ENCODE data around the gene PLEKHG2. TPM values are rescaled to one million over a fixed set of nuclear protein-coding genes. Genes with fewer than 3 reads are reported as not detected.

The PLEKHG2 gene
- total RNA-seq, 1 donor from 2014 or later: 135 TPM

- Mint-ChIP-seq H3K27ac (ENCODE audit: unreplicated experiment) (no peak overlapping the region), H3K4me1 (peaks cover 44% of the 10 kb centered on the region), H3K27me3 (ENCODE audit: low read depth) (peaks cover 12% of the 10 kb centered on the region), H3K4me3 (peak overlapping the region; percentile 100), H3K9me3 (no peaks in the 10 kb centered on the region), H3K36me3 (ENCODE audit: low read depth) (peaks cover 17% of the 10 kb centered on the region)
- TF ChIP-seq, protein P1, sequence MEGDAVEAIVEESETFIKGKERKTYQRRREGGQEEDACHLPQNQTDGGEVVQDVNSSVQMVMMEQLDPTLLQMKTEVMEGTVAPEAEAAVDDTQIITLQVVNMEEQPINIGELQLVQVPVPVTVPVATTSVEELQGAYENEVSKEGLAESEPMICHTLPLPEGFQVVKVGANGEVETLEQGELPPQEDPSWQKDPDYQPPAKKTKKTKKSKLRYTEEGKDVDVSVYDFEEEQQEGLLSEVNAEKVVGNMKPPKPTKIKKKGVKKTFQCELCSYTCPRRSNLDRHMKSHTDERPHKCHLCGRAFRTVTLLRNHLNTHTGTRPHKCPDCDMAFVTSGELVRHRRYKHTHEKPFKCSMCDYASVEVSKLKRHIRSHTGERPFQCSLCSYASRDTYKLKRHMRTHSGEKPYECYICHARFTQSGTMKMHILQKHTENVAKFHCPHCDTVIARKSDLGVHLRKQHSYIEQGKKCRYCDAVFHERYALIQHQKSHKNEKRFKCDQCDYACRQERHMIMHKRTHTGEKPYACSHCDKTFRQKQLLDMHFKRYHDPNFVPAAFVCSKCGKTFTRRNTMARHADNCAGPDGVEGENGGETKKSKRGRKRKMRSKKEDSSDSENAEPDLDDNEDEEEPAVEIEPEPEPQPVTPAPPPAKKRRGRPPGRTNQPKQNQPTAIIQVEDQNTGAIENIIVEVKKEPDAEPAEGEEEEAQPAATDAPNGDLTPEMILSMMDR (conservative IDR thresholded peaks at IDR 0.05): no peak
- no peak for DNase-seq (ENCODE audit: low read depth, low spot score)
Observed at GRCh38 chr19:39432677-39433025, 20.2 kb downstream of the PLEKHG2 start.

GRCh38 chr19:39433480-39434079 lies 21.1 kb downstream of the PLEKHG2 start:
- Mint-ChIP-seq H3K4me1 (peaks cover 38% of the 10 kb centered on the region), H3K36me3 (ENCODE audit: low read depth) (peaks cover 17% of the 10 kb centered on the region), H3K9me3 (no peaks in the 10 kb centered on the region), H3K4me3 (peak overlapping the region; percentile 100), H3K27ac (ENCODE audit: unreplicated experiment) (no peak overlapping the region), H3K27me3 (ENCODE audit: low read depth) (peaks cover 12% of the 10 kb centered on the region)
- no peak for DNase-seq (ENCODE audit: low read depth, low spot score)
- TF ChIP-seq, protein P1 (conservative IDR thresholded peaks at IDR 0.05): no peak

DNA sequence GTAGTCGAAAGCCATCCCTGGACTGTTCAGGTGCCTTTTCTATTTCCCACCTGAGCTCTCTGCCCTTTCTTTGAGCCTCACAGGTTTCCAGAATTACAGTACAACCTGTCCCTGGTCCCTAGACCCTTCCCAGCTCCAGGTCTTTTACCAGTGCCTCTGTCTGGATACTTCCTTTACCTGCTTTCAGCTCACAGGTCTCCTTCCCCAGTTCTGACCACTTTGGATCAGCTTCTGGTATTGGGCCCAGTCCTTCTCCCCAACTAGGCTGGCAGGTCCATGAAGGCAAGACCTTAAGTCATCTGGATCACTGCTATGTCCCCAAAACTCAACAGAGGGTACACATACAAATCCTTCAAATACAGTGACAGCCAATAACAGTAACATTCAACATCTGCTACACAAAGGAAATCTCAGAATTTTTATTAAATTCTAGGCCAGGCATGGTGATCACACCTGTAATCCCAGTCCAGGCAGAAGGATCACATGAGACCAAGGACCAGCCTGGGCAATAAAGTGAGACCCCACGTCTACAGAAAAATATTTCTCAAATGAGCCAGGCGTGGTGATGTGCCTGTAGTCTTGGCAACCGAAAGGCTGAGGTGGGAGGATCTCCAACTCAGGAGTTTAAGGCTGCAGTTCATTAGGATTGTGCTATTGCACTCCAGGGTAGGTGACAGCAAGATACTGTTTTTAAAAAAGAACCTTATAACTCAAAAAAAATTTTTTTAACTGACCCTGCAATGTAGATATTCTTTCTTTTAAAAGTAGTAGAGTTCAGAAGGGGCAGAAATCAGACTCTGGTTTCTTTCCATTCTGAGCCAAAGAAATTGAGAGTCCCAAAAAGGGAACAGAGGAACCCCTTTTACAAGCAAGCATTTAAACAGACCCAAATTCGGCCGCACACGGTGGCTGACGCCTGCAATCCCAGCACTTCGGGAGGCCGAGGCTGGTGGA lies 21.9 kb downstream of the PLEKHG2 start:
- Mint-ChIP-seq H3K9me3 (no peaks in the 10 kb centered on the region), H3K27ac (ENCODE audit: unreplicated experiment) (peak overlapping the region; percentile 81), H3K4me3 (peak overlapping the region; percentile 100), H3K36me3 (ENCODE audit: low read depth) (peaks cover 17% of the 10 kb centered on the region), H3K27me3 (ENCODE audit: low read depth) (peaks cover 12% of the 10 kb centered on the region), H3K4me1 (peaks cover 31% of the 10 kb centered on the region)
- TF ChIP-seq, protein P1 (conservative IDR thresholded peaks at IDR 0.05): no peak
- no peak for DNase-seq (ENCODE audit: low read depth, low spot score)

- Mint-ChIP-seq H3K4me1 (peaks cover 34% of the 10 kb centered on the region), H3K9me3 (no peaks in the 10 kb centered on the region), H3K27me3 (ENCODE audit: low read depth) (peaks cover 10% of the 10 kb centered on the region), H3K4me3 (peak within 1 kb of the TSS; percentile 100), H3K36me3 (ENCODE audit: low read depth) (peaks cover 15% of the 10 kb centered on the region), H3K27ac (ENCODE audit: unreplicated experiment) (peak within 1 kb of the TSS; percentile 100)
- TF ChIP-seq, protein P1 (conservative IDR thresholded peaks at IDR 0.05): no peak
- DNase-seq (ENCODE audit: low read depth, low spot score): peak; percentile 98
Observed at GRCh38 chr19:39435499-39436349, 23.3 kb downstream of the PLEKHG2 start, which contains the start of gene RPS16. RPS16 (minus strand) TSS chr19:39435949; CDS start chr19:39435895, 54 bp downstream.

GRCh38 chr19:39436350-39436716 lies 23.9 kb downstream of the PLEKHG2 start:
- Mint-ChIP-seq H3K27me3 (ENCODE audit: low read depth) (peaks cover 10% of the 10 kb centered on the region), H3K9me3 (no peaks in the 10 kb centered on the region), H3K4me3 (peak overlapping the region; percentile 100), H3K27ac (ENCODE audit: unreplicated experiment) (peak overlapping the region; percentile 97), H3K4me1 (peaks cover 32% of the 10 kb centered on the region), H3K36me3 (ENCODE audit: low read depth) (peaks cover 15% of the 10 kb centered on the region)
- TF ChIP-seq, protein P1 (conservative IDR thresholded peaks at IDR 0.05): no peak
- DNase-seq (ENCODE audit: low read depth, low spot score): no peak

Measured in neural crest cell (in vitro differentiated cells).